Fibroblast of lung (primary cell): Measurements from ENCODE around the gene CCDC88C. TPM values are rescaled to one million over a fixed set of nuclear protein-coding genes. Genes with fewer than 3 reads are reported as not detected.
A peak's percentile ranks its signal among the peaks of the same experiment; 100 is the strongest.

Experiments used
- DNase-seq, 2 donors: peaks; one replicate each; pipeline versions ENCODE4 v3.0.0 to v3.0.0-alpha.2; 2010; ENCODE audit warnings: low read depth in 2 of 2
- H2AFZ ChIP-seq: 2 replicates; pipeline ENCODE4 v1.5.1; 2012; ENCODE audit warnings: low read length, control low read depth, inconsistent platforms
- H3K27ac ChIP-seq: 2 replicates; pipeline ENCODE4 v1.5.1; 2011; ENCODE audit warnings: low read length, control low read depth; ENCODE audit not compliant: insufficient read depth
- H3K27me3 ChIP-seq: 2 replicates; pipeline ENCODE4 v1.5.1; 2011; ENCODE audit warnings: mild to moderate bottlenecking, low read length; ENCODE audit not compliant: control insufficient read depth, insufficient read depth
- H3K36me3 ChIP-seq: 2 replicates; pipeline ENCODE4 v1.5.1; 2011; ENCODE audit warnings: low read length; ENCODE audit not compliant: control insufficient read depth, insufficient read depth
- H3K4me1 ChIP-seq: 2 replicates; pipeline ENCODE4 v1.5.1; 2011; ENCODE audit warnings: low read length; ENCODE audit not compliant: control insufficient read depth, insufficient read depth; ENCODE audit errors: extremely low read depth
- H3K4me2 ChIP-seq: 2 replicates; pipeline ENCODE4 v1.5.1; 2011; ENCODE audit warnings: low read length, control low read depth; ENCODE audit not compliant: insufficient read depth; ENCODE audit errors: extremely low read depth
- H3K4me3 ChIP-seq, 4 experiments: fragments of 200-600 bp in 1 of 4; sonication (generic) in 1 of 4; replicated peaks in 1 of 4; 2 replicates each; pipeline ENCODE4 v1.5.1; 2011 to 2016; ENCODE audit warnings: low read length in 4 of 4, low read depth in 3 of 4, mild to moderate bottlenecking in 3 of 4, control low read depth in 2 of 4, inconsistent platforms in 1 of 4, mixed read lengths in 1 of 4; ENCODE audit not compliant: insufficient read depth in 1 of 4; ENCODE audit errors: control extremely low read depth in 1 of 4
- H3K79me2 ChIP-seq: 2 replicates; pipeline ENCODE4 v1.5.1; 2012; ENCODE audit warnings: mild to moderate bottlenecking, low read length, inconsistent platforms; ENCODE audit not compliant: control insufficient read depth, insufficient read depth
- H3K9ac ChIP-seq: 2 replicates; pipeline ENCODE4 v1.5.1; 2011; ENCODE audit warnings: mild to moderate bottlenecking, low read length, control low read depth; ENCODE audit not compliant: insufficient read depth
- H3K9me3 ChIP-seq: 2 replicates; pipeline ENCODE4 v1.5.1; 2012; ENCODE audit warnings: low read depth, low read length; ENCODE audit not compliant: control insufficient read depth, insufficient read depth
- H4K20me1 ChIP-seq: 2 replicates; pipeline ENCODE4 v1.5.1; 2011; ENCODE audit warnings: low read length; ENCODE audit not compliant: control insufficient read depth, insufficient read depth; ENCODE audit errors: extremely low read depth
- CTCF ChIP-seq, 2 donors: IDR thresholded peaks in 1 of 2; conservative IDR thresholded peaks in 1 of 2; 1 replicate in 1 of 2; 2 replicates in 1 of 2; pipeline ENCODE4 v1.5.1; 2011 to 2012; ENCODE audit warnings: low read length in 2 of 2, control low read depth in 1 of 2, inconsistent platforms in 1 of 2, low read depth in 1 of 2, mild to moderate bottlenecking in 1 of 2
- EZH2 ChIP-seq: IDR thresholded peaks from 2 replicates; pipeline ENCODE4 v1.5.1; 2012; ENCODE audit warnings: low read length, control low read depth, mild to moderate bottlenecking; ENCODE audit errors: missing control alignments
- polyA plus RNA-seq, 2 donors: library from polyadenylated mRNA; depleted of rRNA in 1 of 2; stranded (reverse) in 1 of 2; unstranded in 1 of 2; fragments of >200 nt; gene quantifications; 2 replicates each; pipeline ENCODE4 v1.2.1, GENCODE V29; 2011 to 2012; ENCODE audit warnings: missing spikeins in 1 of 2
- total RNA-seq: library from RNA; depleted of rRNA; stranded (reverse); fragments of >200 nt; gene quantifications from 2 replicates; pipeline ENCODE4 v1.2.1, GENCODE V29; 2014

CCDC88C gene
- total and polyA plus RNA-seq, 2 donors (not counting 1 experiment from before 2014, with no cell fraction given): 0.02 to 0.17 TPM

- Histone ChIP-seq H3K27me3 (no peaks in the 10 kb centered on the region), H2AFZ (no peak overlapping the region), H3K9me3 (no peaks in the 10 kb centered on the region), H3K4me1 (peaks cover 3% of the 10 kb centered on the region), H3K36me3 (no peaks in the 10 kb centered on the region), H3K4me2 (no peak overlapping the region), H3K9ac (no peak overlapping the region), H3K27ac (no peak overlapping the region), H3K79me2 (no peaks in the 10 kb centered on the region), H3K4me3 (no peak overlapping the region), H4K20me1 (no peaks in the 10 kb centered on the region)
- no peak for TF ChIP-seq EZH2
- TF ChIP-seq CTCF (conservative IDR thresholded peaks at IDR 0.05 in 1 of 2, IDR thresholded peaks at IDR 0.05 in 1 of 2; ENCODE audit: low read depth in 1 of 2, low read length in 2 of 2): peak; percentile 85 to 87
- DNase-seq: peak; percentile 43 to 74
Measured at GRCh38 chr14:91286530-91286937, 131.1 kb downstream of the CCDC88C start.

- Histone ChIP-seq H3K9me3 (no peaks in the 10 kb centered on the region), H4K20me1 (no peaks in the 10 kb centered on the region), H3K27me3 (no peaks in the 10 kb centered on the region), H3K27ac (no peak overlapping the region), H3K4me3 (no peak overlapping the region), H3K9ac (no peak overlapping the region), H3K79me2 (no peaks in the 10 kb centered on the region), H2AFZ (no peak overlapping the region), H3K4me2 (no peak overlapping the region), H3K4me1 (peaks cover 3% of the 10 kb centered on the region), H3K36me3 (no peaks in the 10 kb centered on the region)
- peak in 1 of 2 donors; percentile 8 for DNase-seq
- no peak for TF ChIP-seq EZH2
- no peak for TF ChIP-seq CTCF (conservative IDR thresholded peaks at IDR 0.05 in 1 of 2, IDR thresholded peaks at IDR 0.05 in 1 of 2; ENCODE audit: low read depth in 1 of 2, low read length in 2 of 2)
Measured at GRCh38 chr14:91284791-91285548, 132.7 kb downstream of the CCDC88C start.

- Histone ChIP-seq H3K36me3 (no peaks in the 10 kb centered on the region), H3K27me3 (no peaks in the 10 kb centered on the region), H3K4me1 (peaks cover 3% of the 10 kb centered on the region), H3K9ac (no peak overlapping the region), H3K9me3 (no peaks in the 10 kb centered on the region), H3K4me3 (no peak overlapping the region), H3K79me2 (no peaks in the 10 kb centered on the region), H3K4me2 (no peak overlapping the region), H3K27ac (no peak overlapping the region), H4K20me1 (no peaks in the 10 kb centered on the region), H2AFZ (no peak overlapping the region)
- DNase-seq: peak; percentile 69 to 84
- TF ChIP-seq EZH2 (no peak), CTCF (conservative IDR thresholded peaks at IDR 0.05 in 1 of 2, IDR thresholded peaks at IDR 0.05 in 1 of 2; ENCODE audit: low read depth in 1 of 2, low read length in 2 of 2) (no peak)
Measured at GRCh38 chr14:91284146-91284790, 133.4 kb downstream of the CCDC88C start.
